NCI-H460 (cell line): ENCODE data around the gene MAMDC2. TPM values are rescaled to one million over a fixed set of nuclear protein-coding genes. Genes with fewer than 3 reads are reported as not detected.
A peak's percentile ranks its signal among the peaks of the same experiment; 100 is the strongest.
"Not testable (repeated sequence)": the region's sequence is repeated elsewhere in the genome, so short reads cannot be mapped to it uniquely, and the experiment has no call there.

ENCODE experiments used
- DNase-seq: peaks from one replicate; pipeline ENCODE4 v3.0.0-alpha.2; 2016; ENCODE audit warnings: low read depth; ENCODE audit errors: extremely low read depth
- total RNA-seq: library from RNA; depleted of rRNA; stranded (reverse); fragments of >200 nt; shearing (Covaris generic); gene quantifications from 2 replicates; pipeline ENCODE4 v1.2.3, GENCODE V29; 2014

MAMDC2 gene
- total RNA-seq, 1 experiment from 2014 or later: not detected

GRCh38 chr9:70168521-70168920, 124.9 kb downstream of the MAMDC2 start:
- no peak for DNase-seq

GRCh38 chr9:70169222-70169621, 125.6 kb downstream of the MAMDC2 start:
- DNase-seq: no peak

- no peak for DNase-seq
These were observed 126.6 kb downstream of the MAMDC2 start for GRCh38 chr9:70170151-70170790.

- no peak for DNase-seq
These were observed 128.9 kb downstream of the MAMDC2 start for GRCh38 chr9:70172532-70172931.

- DNase-seq: no peak
These were observed 133.5 kb downstream of the MAMDC2 start for GRCh38 chr9:70177121-70177520.

- no peak for DNase-seq
These were observed 149.1 kb downstream of the MAMDC2 start for GRCh38 chr9:70192707-70193106.

- no peak for DNase-seq
These were observed 151.8 kb downstream of the MAMDC2 start for GRCh38 chr9:70195456-70195855.

- no peak for DNase-seq
These were observed 153.8 kb downstream of the MAMDC2 start for GRCh38 chr9:70197216-70198044.

GRCh38 chr9:70204743-70205142, 161.1 kb downstream of the MAMDC2 start:
- not testable (repeated sequence) for DNase-seq

GRCh38 chr9:70205366-70206020, 161.8 kb downstream of the MAMDC2 start:
- DNase-seq: no peak

- no peak for DNase-seq
These were observed 173.4 kb downstream of the MAMDC2 start for GRCh38 chr9:70217029-70217428.

- DNase-seq: no peak
These were observed 175.1 kb downstream of the MAMDC2 start for GRCh38 chr9:70218767-70219166.

GRCh38 chr9:70220216-70220615, 176.6 kb downstream of the MAMDC2 start:
- DNase-seq: no peak

- DNase-seq: no peak
These were observed 178.7 kb downstream of the MAMDC2 start for GRCh38 chr9:70222354-70222753.

GRCh38 chr9:70228118-70228517, 184.5 kb downstream of the MAMDC2 start:
- DNase-seq: no peak

- DNase-seq: no peak
These were observed 185.0 kb downstream of the MAMDC2 start for GRCh38 chr9:70228611-70229010.

- DNase-seq: no peak
These were observed 185.4 kb downstream of the MAMDC2 start for GRCh38 chr9:70229026-70229425.

GRCh38 chr9:70229579-70229978, 185.9 kb downstream of the MAMDC2 start:
- peak; percentile 28 for DNase-seq

- DNase-seq: no peak
These were observed 188.8 kb downstream of the MAMDC2 start for GRCh38 chr9:70232476-70232875.

- DNase-seq: not testable (repeated sequence)
These were observed 190.6 kb downstream of the MAMDC2 start for GRCh38 chr9:70234208-70234607.

GRCh38 chr9:70245952-70246351, 202.3 kb downstream of the MAMDC2 start:
- DNase-seq: not testable (repeated sequence)

- DNase-seq: no peak
These were observed 206.6 kb downstream of the MAMDC2 start for GRCh38 chr9:70250221-70250620.
